Neutrophil (primary cell): ENCODE results near the gene SPATA16.

ENCODE experiments used
- H3K27ac ChIP-seq: fragments of 200-600 bp; sonication (generic); 2 replicates; pipeline ENCODE4 v1.5.1; 2016; ENCODE audit warnings: mild to moderate bottlenecking, moderate library complexity
- H3K27me3 ChIP-seq: fragments of 200-600 bp; sonication (generic); 2 replicates; pipeline ENCODE4 v1.6.0; 2016; ENCODE audit warnings: mild to moderate bottlenecking
- H3K36me3 ChIP-seq: fragments of 200-600 bp; sonication (generic); 2 replicates; pipeline ENCODE4 v1.5.1; 2017
- H3K4me1 ChIP-seq, 2 experiments: fragments of 200-600 bp in 1 of 2; sonication (generic) in 1 of 2; 1 replicate in 1 of 2; 2 replicates in 1 of 2; pipeline versions ENCODE4 v1.5.1 to v1.6.1; 2013 to 2016; ENCODE audit warnings: low read depth in 1 of 2, low read length in 1 of 2, mild to moderate bottlenecking in 1 of 2, moderate library complexity in 1 of 2; ENCODE audit not compliant: control insufficient read depth in 1 of 2, insufficient read depth in 1 of 2
- H3K4me3 ChIP-seq, 2 experiments: fragments of 200-600 bp in 1 of 2; sonication (generic) in 1 of 2; 1 replicate in 1 of 2; 2 replicates in 1 of 2; pipeline ENCODE4 v1.5.1; 2013 to 2016; ENCODE audit warnings: low read depth in 1 of 2, low read length in 1 of 2, mild to moderate bottlenecking in 1 of 2, moderate library complexity in 1 of 2
- H3K9me3 ChIP-seq: fragments of 200-600 bp; sonication (generic); 2 replicates; pipeline ENCODE4 v1.5.1; 2016
- TF ChIP-seq, protein P1 (sequence below): fragments of 200-600 bp; sonication (generic); IDR thresholded peaks from 2 replicates; pipeline ENCODE4 v1.5.1; 2016; ENCODE audit warnings: antibody characterized with exemption

Gene SPATA16

DNA sequence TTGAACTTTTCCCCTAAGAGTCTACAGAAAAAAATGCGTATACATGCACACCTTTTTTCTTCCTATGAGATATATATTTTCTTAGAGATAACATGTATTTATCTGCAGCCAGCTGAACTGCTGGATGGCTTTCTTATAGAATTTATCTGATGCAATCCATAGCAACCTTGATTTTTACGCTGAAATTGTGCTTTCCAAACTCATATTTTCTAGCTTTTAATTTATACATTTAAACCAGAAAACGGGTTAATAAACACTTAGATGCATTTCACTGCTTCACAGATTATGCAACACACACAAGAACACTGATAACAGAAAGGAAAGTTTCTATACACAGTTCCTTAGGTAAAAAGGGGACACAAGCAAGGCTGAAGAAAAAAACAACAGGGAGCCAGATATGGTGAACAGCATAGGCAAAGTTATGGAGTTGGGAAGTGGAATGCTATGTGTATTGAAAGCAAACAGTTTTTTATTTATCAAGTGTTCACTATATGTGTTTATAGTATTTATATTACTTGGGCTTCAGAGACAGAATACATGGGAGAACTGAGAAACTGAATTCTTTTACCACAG is 149.5 kb downstream of the SPATA16 start:
- Histone ChIP-seq H3K27ac (no peak overlapping the region), H3K27me3 (no peaks in the 10 kb centered on the region), H3K9me3 (no peaks in the 10 kb centered on the region), H3K36me3 (no peaks in the 10 kb centered on the region), H3K4me3 (no peak overlapping the region), H3K4me1 (no peaks in the 10 kb centered on the region)
- TF ChIP-seq, protein P1, sequence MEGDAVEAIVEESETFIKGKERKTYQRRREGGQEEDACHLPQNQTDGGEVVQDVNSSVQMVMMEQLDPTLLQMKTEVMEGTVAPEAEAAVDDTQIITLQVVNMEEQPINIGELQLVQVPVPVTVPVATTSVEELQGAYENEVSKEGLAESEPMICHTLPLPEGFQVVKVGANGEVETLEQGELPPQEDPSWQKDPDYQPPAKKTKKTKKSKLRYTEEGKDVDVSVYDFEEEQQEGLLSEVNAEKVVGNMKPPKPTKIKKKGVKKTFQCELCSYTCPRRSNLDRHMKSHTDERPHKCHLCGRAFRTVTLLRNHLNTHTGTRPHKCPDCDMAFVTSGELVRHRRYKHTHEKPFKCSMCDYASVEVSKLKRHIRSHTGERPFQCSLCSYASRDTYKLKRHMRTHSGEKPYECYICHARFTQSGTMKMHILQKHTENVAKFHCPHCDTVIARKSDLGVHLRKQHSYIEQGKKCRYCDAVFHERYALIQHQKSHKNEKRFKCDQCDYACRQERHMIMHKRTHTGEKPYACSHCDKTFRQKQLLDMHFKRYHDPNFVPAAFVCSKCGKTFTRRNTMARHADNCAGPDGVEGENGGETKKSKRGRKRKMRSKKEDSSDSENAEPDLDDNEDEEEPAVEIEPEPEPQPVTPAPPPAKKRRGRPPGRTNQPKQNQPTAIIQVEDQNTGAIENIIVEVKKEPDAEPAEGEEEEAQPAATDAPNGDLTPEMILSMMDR = no peak

DNA sequence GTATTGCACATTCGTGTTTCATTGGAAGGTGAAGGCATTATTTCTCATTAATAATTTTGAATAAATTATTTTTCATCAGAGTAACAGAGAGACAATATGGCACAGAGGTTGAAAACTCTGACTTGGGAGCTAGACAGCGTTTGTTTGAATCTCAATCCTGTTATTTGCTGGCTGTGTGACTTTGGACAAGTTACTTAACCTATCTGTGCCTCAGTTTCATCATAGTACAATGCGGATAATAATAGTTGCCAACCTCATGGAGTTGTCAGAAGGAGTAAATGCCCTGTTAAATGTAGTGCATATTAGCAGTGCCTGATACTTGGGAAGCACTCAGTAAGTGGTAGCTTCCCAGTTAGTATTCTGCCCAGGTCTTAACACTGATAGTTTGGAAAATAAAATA is 151.7 kb downstream of the SPATA16 start:
- H3K9me3 ChIP-seq = no peaks in the 10 kb centered on the region
- no peak overlapping the region for H3K4me3 ChIP-seq
- H3K27me3 ChIP-seq = no peaks in the 10 kb centered on the region
- H3K27ac ChIP-seq = no peak overlapping the region
- no peaks in the 10 kb centered on the region for H3K4me1 ChIP-seq
- no peaks in the 10 kb centered on the region for H3K36me3 ChIP-seq
- TF ChIP-seq, protein P1 = no peak

DNA sequence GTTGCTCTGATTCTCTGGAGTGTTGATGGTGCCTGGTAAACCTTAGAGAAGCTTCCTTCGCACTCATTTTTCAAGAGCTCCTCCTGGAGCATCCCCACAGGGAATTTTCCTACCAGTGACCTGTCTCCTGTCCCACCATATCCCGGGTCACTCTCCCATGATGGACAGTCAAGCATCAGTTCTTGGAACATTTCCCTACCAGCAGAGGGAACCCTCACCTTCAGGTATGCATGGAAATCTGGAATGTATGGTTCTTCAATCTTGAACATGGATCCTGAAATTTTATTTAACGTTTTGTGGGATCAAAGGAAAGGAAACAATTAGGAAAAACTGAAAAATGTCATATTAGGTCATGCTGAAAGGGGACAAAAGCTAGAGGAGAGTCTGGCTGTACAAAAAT is 153.8 kb downstream of the SPATA16 start:
- TF ChIP-seq, protein P1 = no peak
- no peak overlapping the region for H3K4me3 ChIP-seq
- H3K4me1 ChIP-seq = no peaks in the 10 kb centered on the region
- no peaks in the 10 kb centered on the region for H3K36me3 ChIP-seq
- H3K27me3 ChIP-seq = no peaks in the 10 kb centered on the region
- no peaks in the 10 kb centered on the region for H3K9me3 ChIP-seq
- H3K27ac ChIP-seq = no peak overlapping the region

DNA sequence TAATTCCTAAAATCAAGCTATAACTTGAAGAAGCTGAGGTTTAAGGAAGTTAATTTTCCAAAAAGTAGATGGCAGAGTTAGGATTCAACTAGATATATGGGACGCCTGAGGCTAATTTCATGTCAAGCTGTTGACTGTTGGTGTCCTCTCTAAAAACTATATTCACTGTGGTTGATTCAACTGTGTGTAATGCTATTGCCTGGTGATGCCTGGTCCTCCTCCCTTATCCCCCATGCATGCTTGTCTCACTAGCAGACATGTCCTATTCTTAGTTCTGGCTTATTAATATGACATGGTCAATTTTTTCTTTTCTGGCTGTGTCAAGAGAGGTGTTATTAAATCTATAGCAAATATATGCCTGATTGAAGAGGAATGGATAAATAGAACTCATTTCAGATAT is 156.1 kb downstream of the SPATA16 start:
- H3K27ac ChIP-seq = no peak overlapping the region
- no peaks in the 10 kb centered on the region for H3K9me3 ChIP-seq
- no peak overlapping the region for H3K4me3 ChIP-seq
- no peaks in the 10 kb centered on the region for H3K36me3 ChIP-seq
- TF ChIP-seq, protein P1 = no peak
- H3K4me1 ChIP-seq = no peaks in the 10 kb centered on the region
- H3K27me3 ChIP-seq = no peaks in the 10 kb centered on the region

DNA sequence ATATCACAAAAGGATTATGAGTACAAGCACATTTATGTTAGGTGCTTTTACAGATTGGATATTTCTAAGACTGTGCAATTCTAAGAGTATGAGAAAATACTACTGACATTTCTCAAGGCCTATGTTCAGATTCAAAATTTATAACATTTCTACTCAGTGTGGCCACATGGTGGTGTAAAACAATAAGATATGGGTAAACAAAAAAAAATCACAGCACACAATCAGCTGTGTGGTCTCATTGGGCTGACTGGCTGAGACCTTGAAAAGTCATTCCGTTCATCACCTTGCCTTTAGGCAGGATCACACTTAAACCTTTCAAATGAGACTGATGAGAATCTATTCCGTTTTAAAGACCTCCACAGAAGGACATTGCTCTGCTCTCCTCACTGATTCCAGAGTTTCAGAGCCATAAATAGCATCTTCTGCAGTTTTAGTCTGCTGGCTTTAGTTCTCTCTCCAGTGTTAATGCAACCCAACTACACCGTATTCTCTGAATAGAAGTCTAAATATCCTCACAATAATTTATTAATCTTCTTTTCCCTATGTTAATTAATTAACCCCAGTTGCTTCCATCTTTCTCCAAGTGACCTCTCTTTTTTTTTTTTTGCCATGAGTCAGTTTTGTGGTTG is 158.2 kb downstream of the SPATA16 start:
- Histone ChIP-seq H3K27ac (no peak overlapping the region), H3K9me3 (no peaks in the 10 kb centered on the region), H3K27me3 (no peaks in the 10 kb centered on the region), H3K4me1 (no peaks in the 10 kb centered on the region), H3K4me3 (no peak overlapping the region), H3K36me3 (no peaks in the 10 kb centered on the region)
- TF ChIP-seq, protein P1 = no peak
